Measurements from ENCODE around the gene TBKBP1. TPM values are rescaled to one million over a fixed set of nuclear protein-coding genes. Genes with fewer than 3 reads are reported as not detected.

Gene TBKBP1
- total RNA-seq, 1 donor from 2014 or later, result 13.8 TPM

DNA sequence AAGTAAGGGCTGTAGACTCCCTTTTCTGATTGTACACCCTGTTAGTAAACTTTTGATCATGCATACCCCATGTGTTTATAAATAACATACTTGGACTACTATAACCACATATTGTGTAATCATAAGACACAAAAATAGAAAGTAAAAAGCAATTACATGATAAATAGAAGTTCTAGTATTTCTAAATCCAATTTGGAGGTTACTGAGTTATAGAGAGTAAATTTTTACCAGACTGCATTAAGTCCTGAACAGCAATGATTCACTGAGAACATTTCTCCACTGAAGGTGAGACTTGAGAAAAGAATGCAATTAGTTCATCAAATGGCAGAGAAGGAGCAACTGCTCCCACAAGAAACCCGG is 7.7 kb upstream of the TBKBP1 start:
- H3K4me1 ChIP-seq, result peaks cover 5% of the 10 kb centered on the region
- no peak for DNase-seq (ENCODE audit: extremely low spot score in 2 of 2)
- intact Hi-C loops (cut with DNase I), result no loop called here
- H3K36me3 ChIP-seq, result peaks cover 4 to 22% of the 10 kb centered on the region in 2 donors
- TF ChIP-seq, protein P1, sequence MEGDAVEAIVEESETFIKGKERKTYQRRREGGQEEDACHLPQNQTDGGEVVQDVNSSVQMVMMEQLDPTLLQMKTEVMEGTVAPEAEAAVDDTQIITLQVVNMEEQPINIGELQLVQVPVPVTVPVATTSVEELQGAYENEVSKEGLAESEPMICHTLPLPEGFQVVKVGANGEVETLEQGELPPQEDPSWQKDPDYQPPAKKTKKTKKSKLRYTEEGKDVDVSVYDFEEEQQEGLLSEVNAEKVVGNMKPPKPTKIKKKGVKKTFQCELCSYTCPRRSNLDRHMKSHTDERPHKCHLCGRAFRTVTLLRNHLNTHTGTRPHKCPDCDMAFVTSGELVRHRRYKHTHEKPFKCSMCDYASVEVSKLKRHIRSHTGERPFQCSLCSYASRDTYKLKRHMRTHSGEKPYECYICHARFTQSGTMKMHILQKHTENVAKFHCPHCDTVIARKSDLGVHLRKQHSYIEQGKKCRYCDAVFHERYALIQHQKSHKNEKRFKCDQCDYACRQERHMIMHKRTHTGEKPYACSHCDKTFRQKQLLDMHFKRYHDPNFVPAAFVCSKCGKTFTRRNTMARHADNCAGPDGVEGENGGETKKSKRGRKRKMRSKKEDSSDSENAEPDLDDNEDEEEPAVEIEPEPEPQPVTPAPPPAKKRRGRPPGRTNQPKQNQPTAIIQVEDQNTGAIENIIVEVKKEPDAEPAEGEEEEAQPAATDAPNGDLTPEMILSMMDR (IDR thresholded peaks at IDR 0.05), result no peak
- TF ChIP-seq POLR2A (IDR thresholded peaks at IDR 0.05) (no peak), POLR2AphosphoS5 (IDR thresholded peaks at IDR 0.05; ENCODE audit: insufficient read depth in 1 of 2, low read depth in 1 of 2) (no peak)
- no peaks in the 10 kb centered on the region for H3K9me3 ChIP-seq
- no peak overlapping the region for H3K27ac ChIP-seq
- no peaks in the 10 kb centered on the region for H3K27me3 ChIP-seq
- no peak overlapping the region for H3K4me3 ChIP-seq

DNA sequence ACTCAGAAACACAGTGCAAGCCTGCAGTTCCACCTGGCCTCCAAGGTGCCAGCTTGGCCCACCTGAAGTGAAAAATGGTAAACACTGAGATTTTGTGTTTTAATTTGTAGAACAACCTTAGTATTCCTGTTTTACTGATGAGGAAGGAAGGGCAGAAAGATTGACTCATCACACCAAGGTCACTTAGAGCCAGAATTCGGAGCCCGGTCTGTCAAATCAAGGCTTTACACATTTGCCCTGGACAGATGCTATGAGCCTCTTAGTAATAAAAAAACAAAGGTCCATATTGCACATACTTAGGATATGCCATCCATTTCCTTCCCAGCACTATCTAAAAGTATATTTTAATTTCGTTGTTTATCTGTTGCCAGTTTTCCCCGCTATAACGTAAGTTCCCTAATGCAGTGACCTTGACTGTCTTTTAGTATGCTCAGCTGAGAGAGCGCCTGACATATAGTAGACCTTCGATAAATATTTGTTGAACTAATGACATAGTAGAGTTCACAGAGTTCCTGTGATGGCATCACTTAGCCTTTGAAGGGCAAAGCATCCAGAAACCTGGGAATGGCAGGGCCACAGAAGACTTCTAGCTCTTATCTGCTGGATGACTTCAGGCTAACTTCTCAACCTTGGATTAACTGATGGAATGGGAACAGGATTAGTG is 7.2 kb upstream of the TBKBP1 start:
- H3K27ac ChIP-seq, result no peak overlapping the region
- TF ChIP-seq, protein P1 (IDR thresholded peaks at IDR 0.05), result no peak
- TF ChIP-seq POLR2AphosphoS5 (IDR thresholded peaks at IDR 0.05; ENCODE audit: insufficient read depth in 1 of 2, low read depth in 1 of 2), result no peak
- no peak for TF ChIP-seq POLR2A (IDR thresholded peaks at IDR 0.05)
- DNase-seq (ENCODE audit: extremely low spot score in 2 of 2), result no peak
- H3K4me1 ChIP-seq, result peaks cover 5% of the 10 kb centered on the region
- no peaks in the 10 kb centered on the region for H3K9me3 ChIP-seq
- no peaks in the 10 kb centered on the region for H3K27me3 ChIP-seq
- intact Hi-C loops (cut with DNase I), result no loop called here
- H3K36me3 ChIP-seq, result peaks cover 4 to 16% of the 10 kb centered on the region in 2 donors
- no peak overlapping the region for H3K4me3 ChIP-seq

DNA sequence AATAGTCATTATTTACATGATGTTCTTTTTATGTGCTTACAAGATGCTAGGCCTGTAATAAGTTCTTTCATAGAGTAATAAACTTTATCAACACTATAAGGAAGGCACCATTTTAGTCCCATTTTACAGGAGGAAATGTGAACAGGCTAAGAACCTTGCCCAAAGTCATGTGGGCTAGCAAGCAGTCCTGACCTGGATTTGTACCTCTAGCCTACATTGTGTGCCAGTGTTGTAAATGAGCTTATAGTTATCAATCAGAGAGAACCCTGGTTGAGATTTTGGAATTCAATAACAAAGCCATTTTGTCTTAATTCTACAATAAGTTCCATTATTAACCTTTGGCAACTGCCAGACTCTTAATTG is 6.7 kb upstream of the TBKBP1 start:
- Histone ChIP-seq H3K27ac (no peak overlapping the region), H3K36me3 (peaks cover 3 to 11% of the 10 kb centered on the region in 2 donors), H3K27me3 (no peaks in the 10 kb centered on the region), H3K4me1 (peaks cover 5% of the 10 kb centered on the region), H3K9me3 (no peaks in the 10 kb centered on the region), H3K4me3 (no peak overlapping the region)
- TF ChIP-seq POLR2A (IDR thresholded peaks at IDR 0.05) (no peak), POLR2AphosphoS5 (IDR thresholded peaks at IDR 0.05; ENCODE audit: insufficient read depth in 1 of 2, low read depth in 1 of 2) (no peak)
- TF ChIP-seq, protein P1 (IDR thresholded peaks at IDR 0.05), result no peak
- intact Hi-C loops (cut with DNase I), result no loop called here
- DNase-seq (ENCODE audit: extremely low spot score in 2 of 2), result no peak

DNA sequence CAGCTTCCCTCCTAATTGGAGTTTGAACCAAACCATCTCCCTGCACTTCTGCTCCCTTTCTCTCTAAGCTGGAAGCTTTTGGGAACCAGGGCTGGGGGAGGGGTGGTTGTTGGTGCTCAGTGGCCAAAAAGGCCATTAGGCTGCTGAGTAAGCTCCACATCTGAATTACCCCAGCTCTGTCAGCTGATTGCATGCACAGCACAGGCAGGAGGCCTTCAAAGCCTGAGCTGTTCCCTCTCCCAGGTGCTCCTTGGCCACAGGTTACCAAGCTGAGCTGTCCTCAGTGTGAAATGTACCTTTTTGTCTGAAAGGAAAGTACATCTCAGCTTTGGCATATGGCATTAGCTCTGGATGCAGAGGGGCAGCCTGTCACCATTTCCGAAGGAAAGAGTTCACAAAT is 6.2 kb upstream of the TBKBP1 start:
- no peak for DNase-seq (ENCODE audit: extremely low spot score in 2 of 2)
- intact Hi-C loops (cut with DNase I), result no loop called here
- Histone ChIP-seq H3K4me1 (peaks cover 8% of the 10 kb centered on the region), H3K9me3 (no peaks in the 10 kb centered on the region), H3K36me3 (peaks cover 0 to 7% of the 10 kb centered on the region in 2 donors), H3K27ac (no peak overlapping the region), H3K27me3 (no peaks in the 10 kb centered on the region), H3K4me3 (no peak overlapping the region)
- TF ChIP-seq POLR2AphosphoS5 (IDR thresholded peaks at IDR 0.05; ENCODE audit: insufficient read depth in 1 of 2, low read depth in 1 of 2) (no peak), POLR2A (IDR thresholded peaks at IDR 0.05) (no peak)
- TF ChIP-seq, protein P1 (IDR thresholded peaks at IDR 0.05), result no peak

DNA sequence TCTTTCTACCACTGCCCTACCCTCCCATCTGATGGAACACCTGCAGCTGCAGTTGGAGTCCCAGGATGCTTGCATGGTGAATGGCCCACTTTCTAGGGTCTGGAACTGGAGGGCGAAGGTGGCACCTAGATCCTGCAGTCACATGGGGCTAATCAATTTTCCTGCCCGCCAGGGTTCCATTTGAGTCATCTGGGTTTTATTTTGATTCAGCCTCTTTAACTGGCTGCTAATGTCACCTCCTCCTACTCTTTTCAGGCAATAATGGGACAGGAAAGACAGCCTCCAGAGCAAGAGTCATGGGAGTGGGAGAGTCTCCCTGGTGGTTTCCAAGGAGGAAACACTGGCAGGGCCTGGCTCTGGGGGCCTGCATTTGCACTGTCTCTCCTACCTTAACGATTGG is 3.8 kb upstream of the TBKBP1 start:
- intact Hi-C loops (cut with DNase I), result no loop called here

More for the DNA sequence above, 3.8 kb upstream of the TBKBP1 start:
- Histone ChIP-seq H3K36me3 (no peaks in the 10 kb centered on the region), H3K9me3 (no peaks in the 10 kb centered on the region), H3K27ac (no peak overlapping the region), H3K4me3 (no peak overlapping the region), H3K4me1 (peaks cover 21% of the 10 kb centered on the region), H3K27me3 (no peaks in the 10 kb centered on the region)
- no peak for TF ChIP-seq POLR2A (IDR thresholded peaks at IDR 0.05)
- TF ChIP-seq, protein P1 (IDR thresholded peaks at IDR 0.05), result no peak
- no peak for TF ChIP-seq POLR2AphosphoS5 (IDR thresholded peaks at IDR 0.05; ENCODE audit: insufficient read depth in 1 of 2, low read depth in 1 of 2)
- DNase-seq (ENCODE audit: extremely low spot score in 2 of 2), result no peak

Measured in vagina (tissue), 2 donors.